ENCODE measurements around the gene DEPP1.

DEPP1 gene

GRCh38 chr10:44928462-44928861 is 50.1 kb downstream of the DEPP1 start:
- Histone ChIP-seq H3K4me3 (ENCODE audit: low read depth in 1 of 5, low read length in 5 of 5) (no peak overlapping the region), H3K4me1 (ENCODE audit: control insufficient read depth in 5 of 5, insufficient read depth in 5 of 5, low read length in 5 of 5) (peaks cover 1 to 23% (median 21%) of the 10 kb centered on the region in 5 donors), H3K27ac (ENCODE audit: low read depth, low read length) (no peak overlapping the region), H3K36me3 (ENCODE audit: control insufficient read depth in 5 of 5, insufficient read depth in 5 of 5, low read length in 5 of 5) (no peaks in the 10 kb centered on the region), H3K9ac (ENCODE audit: low read length in 5 of 5) (no peak overlapping the region), H3K9me3 (ENCODE audit: control insufficient read depth in 5 of 5, low read length in 5 of 5) (no peaks in the 10 kb centered on the region), H3K27me3 (ENCODE audit: control insufficient read depth in 5 of 5, insufficient read depth in 4 of 5, low read length in 5 of 5) (no peaks in the 10 kb centered on the region)

- Histone ChIP-seq H3K4me1 (ENCODE audit: control insufficient read depth in 5 of 5, insufficient read depth in 5 of 5, low read length in 5 of 5) (peaks cover 0 to 12% (median 10%) of the 10 kb centered on the region in 5 donors), H3K9ac (ENCODE audit: low read length in 5 of 5) (peak overlapping the region in 1 of 5 donors; percentile 10), H3K36me3 (ENCODE audit: control insufficient read depth in 5 of 5, insufficient read depth in 5 of 5, low read length in 5 of 5) (no peaks in the 10 kb centered on the region), H3K9me3 (ENCODE audit: control insufficient read depth in 5 of 5, low read length in 5 of 5) (no peaks in the 10 kb centered on the region), H3K27me3 (ENCODE audit: control insufficient read depth in 5 of 5, insufficient read depth in 4 of 5, low read length in 5 of 5) (no peaks in the 10 kb centered on the region), H3K27ac (ENCODE audit: low read depth, low read length) (no peak overlapping the region), H3K4me3 (ENCODE audit: low read depth in 1 of 5, low read length in 5 of 5) (no peak overlapping the region)
Observed at GRCh38 chr10:44927352-44927751, 51.3 kb downstream of the DEPP1 start.

GRCh38 chr10:44926751-44927351 is 51.8 kb downstream of the DEPP1 start:
- no peak overlapping the region for H3K27ac ChIP-seq (ENCODE audit: low read depth, low read length)
- peaks cover 0 to 10% (median 7%) of the 10 kb centered on the region in 5 donors for H3K4me1 ChIP-seq (ENCODE audit: control insufficient read depth in 5 of 5, insufficient read depth in 5 of 5, low read length in 5 of 5)
- H3K4me3 ChIP-seq (ENCODE audit: low read depth in 1 of 5, low read length in 5 of 5): no peak overlapping the region

More at GRCh38 chr10:44926751-44927351, 51.8 kb downstream of the DEPP1 start:
- H3K27me3 ChIP-seq (ENCODE audit: control insufficient read depth in 5 of 5, insufficient read depth in 4 of 5, low read length in 5 of 5): no peaks in the 10 kb centered on the region
- no peak overlapping the region for H3K9ac ChIP-seq (ENCODE audit: low read length in 5 of 5)
- no peaks in the 10 kb centered on the region for H3K9me3 ChIP-seq (ENCODE audit: control insufficient read depth in 5 of 5, low read length in 5 of 5)
- H3K36me3 ChIP-seq (ENCODE audit: control insufficient read depth in 5 of 5, insufficient read depth in 5 of 5, low read length in 5 of 5): no peaks in the 10 kb centered on the region

All from subcutaneous abdominal adipose tissue (tissue), 5 donors.